T-helper 2 cell treated with Interferon-gamma antibody and Interleukin-4, amounts not matched to agents 5 μg/mL and 100 μg/mL, for 36 hours (primary cell): Measurements from ENCODE around the gene DIP2C.
"Not testable (repeated sequence)": the region's sequence is repeated elsewhere in the genome, so short reads cannot be mapped to it uniquely, and the experiment has no call there.

Experiments used
- DNase-seq: peaks from one replicate; pipeline ENCODE4 v3.0.0; 2021; ENCODE audit warnings: low spot score
- H3K27ac Mint-ChIP-seq: one replicate; pipeline ENCODE4 v1.8.0; 2021; ENCODE audit warnings: mild to moderate bottlenecking, mixed read lengths
- H3K27me3 Mint-ChIP-seq: one replicate; pipeline ENCODE4 v1.8.0; 2021; ENCODE audit warnings: low read depth, mixed read lengths
- H3K36me3 Mint-ChIP-seq: one replicate; pipeline ENCODE4 v1.8.0; 2021; ENCODE audit warnings: low read depth, mixed read lengths
- H3K4me1 Mint-ChIP-seq: one replicate; pipeline ENCODE4 v1.8.0; 2021; ENCODE audit warnings: low read depth, mixed read lengths
- H3K4me3 Mint-ChIP-seq: one replicate; pipeline ENCODE4 v1.8.0; 2022; ENCODE audit warnings: mild to moderate bottlenecking, moderate library complexity, mixed read lengths
- H3K9me3 Mint-ChIP-seq: one replicate; pipeline ENCODE4 v1.8.0; 2021; ENCODE audit warnings: mixed read lengths

The DIP2C gene

DNA sequence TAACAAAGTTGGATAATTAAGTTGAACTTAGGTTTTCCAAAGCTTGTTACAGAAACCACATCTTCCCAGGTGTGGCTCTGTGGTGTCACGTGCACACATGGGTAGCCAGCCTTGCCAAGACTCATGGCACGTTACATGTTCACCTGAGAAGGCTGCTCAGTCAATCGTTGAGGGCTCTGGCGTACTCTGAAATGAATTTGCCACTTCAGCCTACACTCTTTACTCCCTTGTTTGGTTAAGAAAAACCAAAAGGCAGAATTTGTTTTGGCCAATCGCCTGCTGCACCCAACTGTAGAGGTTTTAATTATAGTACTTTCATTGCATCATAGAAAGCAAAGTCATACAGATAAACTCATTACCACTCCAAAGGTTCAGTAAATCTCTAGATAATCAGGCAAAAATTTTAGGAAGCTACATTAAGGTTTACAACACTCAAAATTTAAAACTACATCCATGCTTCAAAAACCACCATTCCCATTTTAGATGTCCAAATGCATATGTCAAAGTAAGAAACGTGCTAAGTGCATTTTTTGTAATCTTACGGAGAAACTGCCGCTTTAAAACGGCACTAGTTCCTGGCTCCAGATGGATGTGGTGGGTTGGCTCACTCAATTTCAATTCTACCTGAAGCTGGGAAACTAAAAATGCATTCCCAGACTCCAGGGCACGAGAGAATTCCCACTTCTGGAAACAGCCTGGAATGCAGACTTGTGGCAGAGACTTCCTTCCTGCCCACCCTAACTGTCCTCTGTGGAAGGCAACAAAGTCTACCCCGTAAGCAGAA is 88.4 kb downstream of the DIP2C start:
- no peaks in the 10 kb centered on the region for H3K4me1 Mint-ChIP-seq
- no peak overlapping the region for H3K4me3 Mint-ChIP-seq

DNA sequence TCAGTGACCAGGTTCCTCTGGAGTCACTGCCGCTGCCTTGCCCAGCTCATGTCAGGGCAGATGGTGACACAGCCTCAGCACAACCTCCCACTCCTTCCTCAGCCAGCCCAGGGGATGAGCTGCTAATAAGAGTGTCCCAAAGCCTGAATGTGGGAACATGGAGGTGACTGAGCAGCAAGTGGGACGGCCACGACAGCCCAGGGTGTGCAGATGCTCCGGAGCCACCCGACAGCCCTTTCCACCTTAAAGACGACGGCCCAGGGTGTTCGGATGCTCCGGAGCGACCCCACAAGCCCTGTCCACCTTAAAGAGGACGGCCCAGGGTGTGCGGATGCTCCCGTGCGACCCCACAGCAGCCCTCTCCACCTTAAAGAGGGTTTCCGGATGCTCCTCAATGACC is 89.2 kb downstream of the DIP2C start:
- H3K4me1 Mint-ChIP-seq: no peaks in the 10 kb centered on the region
- DNase-seq: no peak

More for the DNA sequence above, 88.4 kb downstream of the DIP2C start:
- H3K36me3 Mint-ChIP-seq: no peaks in the 10 kb centered on the region
- no peak for DNase-seq
- H3K27me3 Mint-ChIP-seq: no peaks in the 10 kb centered on the region
- no peak overlapping the region for H3K27ac Mint-ChIP-seq
- H3K9me3 Mint-ChIP-seq: no peaks in the 10 kb centered on the region

DNA sequence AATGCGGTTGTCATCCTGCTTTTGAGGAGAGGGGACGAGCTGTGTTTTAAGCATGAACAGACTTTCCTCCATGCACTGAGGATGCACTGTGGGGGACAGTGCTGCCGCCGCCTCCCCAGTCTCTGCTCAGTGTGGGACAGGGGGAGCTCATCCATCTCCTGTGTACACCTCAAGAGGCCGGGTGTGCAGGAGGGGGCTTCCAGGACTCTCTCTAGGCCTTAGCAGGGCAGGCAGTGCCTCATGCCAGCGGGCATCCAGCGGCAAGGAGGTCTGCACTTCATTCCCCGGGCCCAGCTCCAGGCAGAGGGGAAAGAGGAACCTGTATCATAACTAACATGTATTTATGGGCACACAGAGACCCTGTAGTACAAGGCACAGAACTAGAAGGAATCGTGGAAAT is 89.7 kb downstream of the DIP2C start:
- DNase-seq: no peak
- H3K27ac Mint-ChIP-seq: no peak overlapping the region
- H3K36me3 Mint-ChIP-seq: no peaks in the 10 kb centered on the region
- no peaks in the 10 kb centered on the region for H3K27me3 Mint-ChIP-seq
- H3K4me3 Mint-ChIP-seq: no peak overlapping the region
- H3K9me3 Mint-ChIP-seq: no peaks in the 10 kb centered on the region
- no peaks in the 10 kb centered on the region for H3K4me1 Mint-ChIP-seq

More for the DNA sequence above, 89.2 kb downstream of the DIP2C start:
- H3K27ac Mint-ChIP-seq: no peak overlapping the region
- H3K36me3 Mint-ChIP-seq: no peaks in the 10 kb centered on the region
- no peaks in the 10 kb centered on the region for H3K27me3 Mint-ChIP-seq
- no peaks in the 10 kb centered on the region for H3K9me3 Mint-ChIP-seq
- no peak overlapping the region for H3K4me3 Mint-ChIP-seq

DNA sequence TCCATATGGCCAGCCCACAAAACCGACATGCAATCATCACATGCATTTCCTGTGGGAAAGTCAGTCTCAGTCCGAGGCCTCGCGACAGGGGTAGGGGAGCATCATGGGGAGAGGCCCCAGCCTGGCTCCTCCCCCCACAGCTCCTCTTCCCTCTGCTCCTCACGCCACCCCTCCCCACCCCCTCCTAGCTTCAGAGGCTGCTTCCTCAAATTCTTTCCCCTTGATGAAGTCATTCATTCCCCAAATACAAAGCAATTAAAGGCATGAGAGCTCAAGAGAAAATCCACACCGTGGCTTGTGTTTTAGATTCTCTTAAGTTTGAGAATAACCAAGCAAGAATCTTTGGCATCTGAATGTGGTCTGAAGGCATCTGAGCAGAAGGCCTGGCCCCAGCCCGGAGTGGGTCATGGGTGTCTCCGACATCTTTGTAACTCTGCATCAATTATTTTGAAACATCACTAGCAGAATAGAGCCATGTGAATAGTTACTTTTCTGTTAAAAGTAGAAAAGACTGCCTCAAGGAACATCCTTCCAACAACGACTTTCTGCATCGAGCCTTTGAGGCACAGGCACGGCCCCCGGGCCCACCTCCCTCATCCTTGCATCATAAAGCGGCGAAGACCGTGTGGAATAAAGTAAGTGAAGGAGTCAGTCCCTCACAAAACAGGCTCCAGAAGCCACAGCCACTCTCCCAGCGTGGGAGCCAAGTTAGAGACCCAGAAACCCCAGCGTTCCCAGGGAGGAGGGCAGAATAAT is 90.9 kb downstream of the DIP2C start:
- H3K4me3 Mint-ChIP-seq: no peak overlapping the region
- DNase-seq: no peak
- no peaks in the 10 kb centered on the region for H3K4me1 Mint-ChIP-seq
- H3K27me3 Mint-ChIP-seq: no peaks in the 10 kb centered on the region
- H3K36me3 Mint-ChIP-seq: no peaks in the 10 kb centered on the region
- H3K27ac Mint-ChIP-seq: no peak overlapping the region
- no peaks in the 10 kb centered on the region for H3K9me3 Mint-ChIP-seq

DNA sequence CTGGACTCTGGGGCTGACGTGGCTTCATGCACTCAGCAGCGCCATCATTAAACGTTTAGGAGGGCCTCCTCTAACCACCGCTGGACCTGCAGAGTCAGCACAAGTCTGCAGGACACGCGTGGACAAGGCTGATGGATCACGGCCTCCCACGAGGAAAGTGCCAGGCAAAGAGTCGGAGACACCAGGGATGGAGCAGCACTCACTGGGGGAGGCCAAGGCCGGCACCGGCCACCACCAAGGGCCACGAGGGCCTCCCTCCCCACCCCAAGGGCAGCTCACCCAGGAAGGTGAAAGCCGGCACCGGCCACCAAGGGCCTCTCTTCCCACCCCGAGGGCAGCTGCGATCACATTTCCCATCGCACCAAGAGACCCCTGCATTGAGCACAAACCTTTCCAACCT is 91.5 kb downstream of the DIP2C start:
- Mint-ChIP-seq H3K9me3 (no peaks in the 10 kb centered on the region), H3K27ac (no peak overlapping the region), H3K27me3 (no peaks in the 10 kb centered on the region), H3K4me3 (no peak overlapping the region), H3K36me3 (no peaks in the 10 kb centered on the region), H3K4me1 (no peaks in the 10 kb centered on the region)
- no peak for DNase-seq

DNA sequence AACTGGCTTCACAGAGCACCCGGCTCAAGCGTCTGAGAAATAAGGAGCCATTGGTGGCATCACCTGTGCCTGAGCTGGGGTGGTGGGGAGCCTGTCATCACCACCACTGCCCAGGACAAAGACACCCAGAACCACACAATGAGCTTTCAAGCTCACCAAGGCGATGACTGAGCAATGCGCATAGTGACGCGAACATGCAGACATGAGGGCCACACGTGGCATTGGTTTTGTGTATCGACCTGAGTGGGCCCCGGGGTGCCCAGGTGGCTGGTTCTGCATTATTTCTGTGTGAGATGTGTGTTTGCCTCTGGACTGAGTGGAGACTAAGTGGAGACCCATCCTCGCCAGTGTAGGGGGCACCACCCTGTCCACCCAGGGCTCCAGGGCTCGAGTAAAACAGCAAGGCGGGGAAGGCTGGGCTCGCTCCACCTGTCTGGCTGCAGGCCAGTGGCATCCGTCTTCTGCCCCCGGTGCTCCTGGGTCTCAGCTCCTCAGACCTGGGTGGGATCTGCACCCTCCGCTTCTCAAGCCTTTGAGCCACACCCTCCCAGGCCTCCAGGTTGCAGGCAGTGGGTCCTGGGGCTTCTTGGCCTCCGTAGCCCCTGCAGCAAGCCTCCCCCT is 92.6 kb downstream of the DIP2C start:
- Mint-ChIP-seq H3K27me3 (peaks cover 1% of the 10 kb centered on the region), H3K9me3 (no peaks in the 10 kb centered on the region), H3K36me3 (no peaks in the 10 kb centered on the region), H3K4me3 (no peak overlapping the region), H3K27ac (no peak overlapping the region), H3K4me1 (no peaks in the 10 kb centered on the region)
- DNase-seq: no peak

DNA sequence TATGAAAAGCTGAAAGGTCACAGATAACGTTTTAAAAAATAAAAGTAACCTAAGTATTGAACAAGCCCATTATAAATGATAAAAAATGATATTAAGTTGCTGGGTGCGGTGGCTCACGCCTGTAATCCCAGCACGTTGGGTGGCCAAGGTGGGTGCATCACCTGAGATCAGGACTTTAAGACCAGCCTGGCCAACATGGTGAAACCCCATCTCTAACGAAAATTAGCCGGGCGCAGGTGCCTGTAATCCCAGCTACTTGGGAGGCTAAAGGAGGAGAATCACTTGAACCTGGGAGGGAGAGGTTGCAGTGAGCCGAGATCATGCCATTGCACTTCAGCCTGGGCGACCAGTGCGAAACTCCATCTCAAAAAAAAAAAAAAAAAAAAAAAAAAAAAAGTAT is 93.3 kb downstream of the DIP2C start:
- not testable (repeated sequence) for DNase-seq, H3K4me1 Mint-ChIP-seq, H3K27me3 Mint-ChIP-seq, H3K36me3 Mint-ChIP-seq, H3K4me3 Mint-ChIP-seq, H3K27ac Mint-ChIP-seq, H3K9me3 Mint-ChIP-seq

DNA sequence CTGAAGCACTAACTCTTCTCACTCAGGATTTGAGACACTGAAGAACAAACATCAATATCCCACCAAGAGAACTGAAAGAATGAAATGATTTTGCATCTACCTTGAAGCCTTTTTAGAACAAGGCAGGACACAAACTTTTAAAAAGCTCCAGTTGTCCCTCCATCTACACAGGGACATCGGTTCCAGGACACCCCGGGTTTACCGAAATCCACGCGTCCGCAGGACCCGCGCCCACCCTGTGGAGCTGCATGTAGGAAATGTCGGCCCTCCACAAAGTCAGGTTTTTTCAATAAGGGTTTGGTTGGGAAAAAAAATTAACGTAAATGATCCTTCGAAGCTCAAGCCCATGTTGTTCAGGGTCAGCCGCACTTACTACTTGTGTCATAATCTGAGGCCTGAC is 94.0 kb downstream of the DIP2C start:
- Mint-ChIP-seq H3K4me1 (no peaks in the 10 kb centered on the region), H3K27ac (no peak overlapping the region), H3K4me3 (no peak overlapping the region), H3K27me3 (peaks cover 8% of the 10 kb centered on the region), H3K36me3 (no peaks in the 10 kb centered on the region), H3K9me3 (no peaks in the 10 kb centered on the region)
- no peak for DNase-seq

DNA sequence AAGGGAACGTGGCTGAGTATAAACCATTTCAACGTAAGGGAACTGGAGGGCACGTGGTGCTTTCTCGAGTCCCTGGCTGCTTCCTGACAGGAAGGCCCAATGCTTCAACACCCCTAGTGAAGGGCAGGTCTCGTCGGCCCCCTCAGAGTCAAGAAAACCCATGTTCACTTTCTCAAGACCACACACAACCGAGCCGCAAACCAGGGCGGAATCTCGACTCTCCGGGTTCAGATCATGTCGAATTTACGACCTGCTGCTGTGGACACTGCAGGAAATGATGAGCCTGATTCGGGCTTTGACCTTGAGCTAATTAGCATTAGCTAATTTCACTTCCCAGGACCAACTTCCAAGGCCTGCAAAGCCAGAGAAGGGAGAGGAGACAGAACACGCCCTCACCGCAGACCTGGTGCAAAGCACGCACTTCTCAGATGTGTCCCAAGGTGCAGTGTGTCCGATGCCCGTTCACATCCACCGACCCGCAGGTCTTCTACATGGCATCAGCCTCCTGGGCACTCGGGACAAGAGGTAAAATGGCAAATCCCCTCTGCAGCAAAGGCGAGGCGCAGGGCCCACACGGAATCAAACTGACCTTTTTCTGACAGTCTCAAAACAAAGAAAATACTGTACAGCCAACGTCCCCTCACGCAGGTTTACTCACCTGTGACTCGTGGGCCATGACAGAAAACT is 94.7 kb downstream of the DIP2C start:
- DNase-seq: no peak
- no peak overlapping the region for H3K4me3 Mint-ChIP-seq
- peaks cover 8% of the 10 kb centered on the region for H3K27me3 Mint-ChIP-seq
- no peaks in the 10 kb centered on the region for H3K36me3 Mint-ChIP-seq
- H3K9me3 Mint-ChIP-seq: no peaks in the 10 kb centered on the region
- no peak overlapping the region for H3K27ac Mint-ChIP-seq
- no peaks in the 10 kb centered on the region for H3K4me1 Mint-ChIP-seq

DNA sequence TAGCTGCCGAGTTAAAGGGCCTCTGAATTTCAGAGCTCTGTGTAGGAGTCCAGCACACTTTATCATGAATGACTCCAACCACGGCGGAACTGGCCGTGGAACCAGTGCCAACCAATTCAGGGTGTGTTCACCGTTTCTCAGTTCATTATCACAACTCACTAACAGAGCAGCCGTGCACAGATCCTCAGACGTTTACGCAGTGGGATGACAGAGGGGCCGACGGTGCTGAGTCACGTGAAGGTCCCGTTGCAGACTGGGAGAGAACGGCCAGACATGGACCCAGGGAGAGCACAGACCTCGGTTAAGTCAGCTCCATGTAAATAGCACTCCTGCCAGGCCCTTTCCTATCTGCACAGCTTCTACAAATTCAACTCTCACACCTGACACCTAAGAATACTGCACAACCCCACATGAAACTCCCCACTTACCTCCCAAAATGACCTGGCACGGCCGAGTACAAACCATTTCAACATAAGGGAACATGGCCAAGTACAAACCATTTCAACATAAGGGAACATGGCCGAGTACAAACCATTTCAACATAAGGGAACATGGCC is 95.5 kb downstream of the DIP2C start:
- no peak overlapping the region for H3K27ac Mint-ChIP-seq
- no peak overlapping the region for H3K4me3 Mint-ChIP-seq
- DNase-seq: no peak
- no peaks in the 10 kb centered on the region for H3K4me1 Mint-ChIP-seq
- no peaks in the 10 kb centered on the region for H3K36me3 Mint-ChIP-seq
- peaks cover 8% of the 10 kb centered on the region for H3K27me3 Mint-ChIP-seq
- no peaks in the 10 kb centered on the region for H3K9me3 Mint-ChIP-seq

DNA sequence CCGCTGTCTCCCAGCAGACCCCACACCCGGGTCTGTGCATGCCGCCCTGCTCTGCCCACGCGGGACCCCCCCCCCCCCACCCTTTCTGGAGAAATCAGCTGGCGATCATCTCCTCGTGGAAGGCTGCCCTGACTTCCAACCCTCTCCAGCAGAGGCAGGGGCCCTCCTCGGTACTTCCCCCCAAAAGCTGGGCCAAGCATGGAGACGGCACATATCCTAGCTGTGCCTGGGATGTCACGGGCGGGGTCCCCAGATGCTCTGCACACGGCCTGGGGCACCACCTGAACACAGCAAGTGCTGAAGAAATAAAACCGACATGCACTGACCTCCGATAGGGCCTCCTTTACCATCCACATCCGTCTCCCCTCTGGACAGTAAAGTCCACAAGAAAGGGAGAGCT is 96.0 kb downstream of the DIP2C start:
- DNase-seq: no peak
- Mint-ChIP-seq H3K27me3 (peaks cover 8% of the 10 kb centered on the region), H3K27ac (no peak overlapping the region), H3K9me3 (no peaks in the 10 kb centered on the region), H3K4me3 (no peak overlapping the region), H3K36me3 (no peaks in the 10 kb centered on the region), H3K4me1 (no peaks in the 10 kb centered on the region)

DNA sequence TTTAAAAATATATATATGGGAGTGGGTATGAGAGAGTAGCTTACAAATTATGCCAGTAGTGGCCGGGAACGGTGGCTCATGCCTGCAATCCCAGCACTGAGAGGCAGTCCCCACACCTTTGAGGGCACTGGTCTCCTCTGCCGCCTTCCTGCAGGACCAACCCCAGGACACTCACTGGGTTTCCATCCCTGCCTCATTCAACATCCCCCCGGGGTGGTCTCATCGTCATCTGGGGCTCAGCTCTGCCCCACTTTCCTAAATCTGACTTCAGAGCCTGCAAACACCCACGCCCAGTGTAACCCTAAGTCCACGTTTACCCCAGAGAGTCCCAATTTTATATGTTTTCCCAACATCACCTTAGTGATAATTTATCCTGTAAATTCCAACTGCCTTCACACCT is 96.5 kb downstream of the DIP2C start:
- Mint-ChIP-seq H3K4me3 (no peak overlapping the region), H3K36me3 (no peaks in the 10 kb centered on the region), H3K27me3 (peaks cover 8% of the 10 kb centered on the region), H3K27ac (no peak overlapping the region), H3K9me3 (no peaks in the 10 kb centered on the region), H3K4me1 (no peaks in the 10 kb centered on the region)
- no peak for DNase-seq

DNA sequence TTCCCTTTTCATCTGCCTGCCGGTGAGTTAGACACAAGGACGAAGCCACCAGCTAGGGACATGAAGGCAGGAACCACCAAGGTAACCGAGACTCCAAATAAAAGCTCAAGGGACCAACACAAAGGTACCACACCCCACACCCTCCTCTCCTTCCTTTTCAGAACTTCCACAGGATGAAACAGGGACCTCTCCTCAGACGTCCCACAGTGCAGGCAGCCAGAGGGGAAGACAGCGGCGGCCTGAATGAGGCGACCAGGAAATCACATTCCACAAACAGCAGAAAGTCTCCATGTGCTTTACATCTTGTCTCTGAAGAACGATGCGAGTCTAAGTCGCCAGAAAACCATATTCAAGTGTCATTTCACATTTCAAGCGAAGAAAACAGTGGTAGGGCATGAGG is 97.8 kb downstream of the DIP2C start:
- Mint-ChIP-seq H3K27me3 (peaks cover 8% of the 10 kb centered on the region), H3K9me3 (no peaks in the 10 kb centered on the region), H3K4me3 (no peak overlapping the region), H3K36me3 (no peaks in the 10 kb centered on the region), H3K4me1 (no peaks in the 10 kb centered on the region), H3K27ac (no peak overlapping the region)
- DNase-seq: no peak

DNA sequence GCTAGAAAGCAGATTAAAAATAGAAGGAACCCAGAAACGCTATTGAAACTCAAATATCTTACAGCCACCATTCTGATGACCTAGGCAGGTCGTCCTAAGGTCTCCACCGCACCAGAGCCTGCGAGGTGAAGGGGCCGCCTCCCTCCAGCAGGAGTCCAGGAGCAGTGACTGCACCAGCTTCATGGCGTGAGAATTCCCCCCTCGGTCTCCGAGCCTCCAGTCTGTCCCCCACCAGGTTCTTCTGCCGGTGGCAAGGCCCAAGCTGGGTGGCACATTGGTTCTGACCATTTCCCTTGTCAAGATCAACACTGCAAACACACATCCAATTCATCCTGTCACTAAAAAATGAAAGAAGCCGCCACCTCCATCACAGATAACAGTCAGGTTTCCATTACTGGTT is 98.7 kb downstream of the DIP2C start:
- Mint-ChIP-seq H3K27me3 (peaks cover 8% of the 10 kb centered on the region), H3K27ac (no peak overlapping the region), H3K4me3 (no peak overlapping the region), H3K9me3 (no peaks in the 10 kb centered on the region), H3K36me3 (no peaks in the 10 kb centered on the region), H3K4me1 (no peaks in the 10 kb centered on the region)
- no peak for DNase-seq
